Stimulated activated CD4-positive, alpha-beta T cell treated with anti-CD3 and anti-CD28 coated beads, TNF-alpha, amount 100 ng/mL, for 24 hours (primary cell): ENCODE measurements around the gene SLC22A23.

ENCODE experiments used
- DNase-seq, 3 experiments: peaks; one replicate each; pipeline ENCODE4 v3.0.0-alpha.2; 2020; ENCODE audit warnings: low read depth in 3 of 3

The SLC22A23 gene

GRCh38 chr6:3227363-3228045 is 229.3 kb downstream of the SLC22A23 start, which contains the start of gene TUBB2B:
TSS of gene TUBB2B (minus strand) at chr6:3227653. CDS start at chr6:3227543, 110 bp downstream.
- no peak for DNase-seq

- DNase-seq = no peak
Observed at GRCh38 chr6:3226481-3227362, 230.1 kb downstream of the SLC22A23 start.

- DNase-seq = no peak
Observed at GRCh38 chr6:3226042-3226441, 230.8 kb downstream of the SLC22A23 start.

GRCh38 chr6:3222506-3223038 is 234.3 kb downstream of the SLC22A23 start:
- DNase-seq = no peak

GRCh38 chr6:3221578-3221977 is 235.3 kb downstream of the SLC22A23 start:
- DNase-seq = no peak

- DNase-seq = no peak
Observed at GRCh38 chr6:3220366-3220765, 236.5 kb downstream of the SLC22A23 start.
